ENCODE results near the gene BTNL9.
"Not testable (repeated sequence)": the region's sequence is repeated elsewhere in the genome, so short reads cannot be mapped to it uniquely, and the experiment has no call there.

Gene BTNL9

DNA sequence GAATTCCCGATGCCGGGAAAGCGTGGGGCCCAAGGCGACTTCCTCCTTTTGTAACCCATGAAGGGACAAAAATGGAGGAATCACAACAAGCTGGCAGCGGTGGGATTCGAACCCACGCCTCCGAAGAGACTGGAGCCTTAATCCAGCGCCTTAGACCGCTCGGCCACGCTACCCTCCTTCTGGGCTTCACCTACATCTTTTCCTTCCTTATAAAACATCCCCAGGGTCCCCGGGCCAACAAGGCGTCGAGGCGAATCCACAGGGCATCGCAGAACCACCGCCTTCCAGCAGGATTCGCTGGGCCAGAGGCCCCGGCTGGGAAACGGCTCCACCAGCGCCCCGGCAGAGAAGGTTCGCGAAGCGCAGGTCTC, 57.3 kb downstream of the BTNL9 start:
- not testable (repeated sequence) for FAIRE-seq; DNase-seq (ENCODE audit: extremely low spot score, insufficient read length, low read depth)

DNA sequence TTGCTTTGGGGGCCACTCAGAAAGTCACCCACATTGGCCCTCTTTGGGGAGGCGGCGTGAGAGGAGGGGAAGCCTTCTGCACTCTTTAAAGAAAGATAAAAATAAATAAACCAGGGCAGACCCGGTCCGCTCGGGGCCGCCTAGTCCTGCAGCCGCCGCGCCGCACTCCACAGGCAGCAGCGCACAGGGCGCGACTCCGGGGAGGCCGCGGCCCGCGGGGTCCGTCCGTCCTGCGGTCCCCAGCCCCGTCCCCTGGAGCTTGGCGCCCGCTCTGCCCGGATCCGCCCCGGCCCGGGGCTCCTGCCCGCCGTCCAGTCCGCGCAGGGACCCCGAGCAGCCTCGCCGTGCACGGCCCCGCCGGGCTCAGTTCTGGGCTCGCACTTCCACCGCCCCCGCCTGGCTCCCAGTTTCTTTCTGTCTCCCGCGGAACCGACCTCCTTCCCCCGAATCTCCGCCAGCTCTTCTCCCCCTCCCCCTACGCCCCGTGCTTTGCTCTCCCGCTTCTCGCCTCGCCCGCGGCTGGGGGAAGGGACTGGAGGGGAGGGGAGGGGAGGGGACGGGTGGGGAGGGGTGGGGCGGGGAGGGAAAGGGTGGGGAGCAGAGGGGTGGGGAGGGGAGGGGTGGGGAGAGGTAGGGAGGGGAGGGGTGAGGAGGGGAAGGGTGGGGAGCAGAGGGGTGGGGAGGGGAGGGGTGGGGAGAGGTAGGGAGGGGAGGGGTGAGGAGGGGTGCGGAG, 57.9 kb downstream of the BTNL9 start:
- not testable (repeated sequence) for FAIRE-seq; DNase-seq (ENCODE audit: extremely low spot score, insufficient read length, low read depth)

DNA sequence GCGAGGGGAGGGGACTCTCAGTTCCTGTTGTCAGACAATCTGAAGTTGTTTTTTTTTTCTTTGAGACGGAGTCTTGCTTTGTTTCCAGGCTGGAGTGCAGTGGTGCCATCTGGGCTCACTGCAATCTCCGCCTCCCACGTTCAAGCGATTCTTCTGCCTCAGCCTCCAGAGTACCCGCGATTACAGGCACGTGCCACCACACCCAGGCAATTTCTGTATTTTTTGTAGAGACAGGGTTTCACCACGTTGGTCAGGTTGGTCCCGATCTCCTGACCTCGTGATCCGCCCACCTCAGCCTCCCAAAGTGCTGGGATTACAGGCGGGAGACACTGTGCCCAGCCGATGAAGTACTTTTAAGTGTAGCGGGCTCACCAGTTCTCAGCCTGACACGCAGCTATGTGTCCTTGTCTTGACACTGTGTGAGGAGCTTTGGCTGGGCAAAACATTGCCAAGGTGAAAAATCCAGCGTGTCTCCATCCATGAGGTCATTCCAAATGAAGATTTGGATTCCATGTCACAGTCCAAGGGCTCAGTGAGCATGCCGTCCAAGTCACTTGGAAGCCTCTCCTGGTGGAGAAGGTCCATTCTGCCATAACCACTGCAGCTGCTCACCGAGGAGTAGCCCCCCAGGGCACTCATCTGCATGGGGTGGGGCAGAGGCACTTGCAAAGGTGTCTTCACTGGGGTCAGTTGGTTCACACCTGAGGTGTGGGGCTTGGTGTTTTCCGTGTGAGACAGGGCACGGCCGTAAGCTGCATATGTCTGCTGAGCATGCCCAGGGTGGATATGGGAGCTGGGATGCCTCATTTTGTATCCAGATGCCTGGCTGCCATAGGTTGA, 58.9 kb downstream of the BTNL9 start:
- no peak for DNase-seq (ENCODE audit: extremely low spot score, insufficient read length, low read depth)
- FAIRE-seq: no peak

DNA sequence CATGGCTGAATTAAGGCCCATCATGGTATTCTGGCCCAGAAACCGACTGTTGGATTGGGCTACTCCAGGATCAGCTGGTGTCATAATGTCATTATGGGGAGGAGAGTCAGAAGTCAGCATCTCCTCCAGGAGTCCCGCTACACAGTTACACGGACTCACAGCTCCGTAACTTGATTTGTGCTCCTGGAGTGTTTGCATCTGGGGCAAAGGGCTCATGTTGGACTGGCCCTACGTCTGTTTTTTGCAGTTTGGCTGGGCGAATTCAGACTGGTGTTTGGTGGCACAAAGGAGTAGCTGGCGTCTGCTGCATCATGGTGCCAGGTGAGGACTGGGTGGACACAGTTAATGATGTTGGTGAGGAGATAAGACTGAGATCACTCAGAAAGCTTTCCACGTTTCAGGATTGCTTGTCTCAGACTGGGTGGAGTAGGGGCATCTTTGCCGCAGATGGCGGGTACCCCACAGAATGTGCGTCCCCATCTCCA, 59.6 kb downstream of the BTNL9 start:
- no peak for FAIRE-seq
- no peak for DNase-seq (ENCODE audit: extremely low spot score, insufficient read length, low read depth)

DNA sequence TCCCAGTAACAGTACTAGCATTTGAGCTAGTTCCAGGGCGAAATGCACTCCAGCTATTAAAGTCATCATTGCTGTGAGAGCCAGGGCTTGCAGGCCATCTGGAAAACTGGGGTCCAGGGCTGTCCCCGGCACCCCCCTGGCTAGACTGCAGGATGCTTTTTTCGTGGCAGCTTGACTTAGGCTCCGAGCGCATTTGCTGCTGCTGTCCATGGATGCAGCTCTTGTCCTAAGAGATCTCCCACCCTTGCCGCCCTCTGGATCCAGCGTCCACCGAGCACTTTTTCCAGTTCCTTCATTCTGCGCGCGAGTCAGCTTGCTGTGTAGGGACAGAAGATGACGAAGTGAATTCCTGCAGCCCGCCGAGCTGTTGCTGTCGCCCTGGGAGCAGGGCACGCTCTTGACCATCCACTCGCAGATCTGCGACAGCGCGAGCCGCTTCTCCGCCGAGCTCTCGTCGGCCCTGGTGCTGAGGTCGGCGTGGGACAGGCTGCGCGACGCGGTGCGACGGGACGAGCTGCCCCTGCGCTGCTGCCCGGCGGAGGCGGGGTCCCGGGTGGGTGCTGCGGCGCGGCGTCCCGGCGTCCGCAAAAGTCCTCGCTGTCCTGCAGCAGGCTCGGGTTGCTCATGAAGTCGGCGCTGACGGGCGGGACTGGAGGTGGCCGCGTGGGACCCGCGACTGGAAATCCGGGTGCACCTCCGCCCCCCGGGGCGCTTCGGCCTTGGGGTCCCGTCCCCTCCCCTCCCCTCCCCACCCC, 60.2 kb downstream of the BTNL9 start:
- DNase-seq (ENCODE audit: extremely low spot score, insufficient read length, low read depth): no peak
- no peak for FAIRE-seq

DNA sequence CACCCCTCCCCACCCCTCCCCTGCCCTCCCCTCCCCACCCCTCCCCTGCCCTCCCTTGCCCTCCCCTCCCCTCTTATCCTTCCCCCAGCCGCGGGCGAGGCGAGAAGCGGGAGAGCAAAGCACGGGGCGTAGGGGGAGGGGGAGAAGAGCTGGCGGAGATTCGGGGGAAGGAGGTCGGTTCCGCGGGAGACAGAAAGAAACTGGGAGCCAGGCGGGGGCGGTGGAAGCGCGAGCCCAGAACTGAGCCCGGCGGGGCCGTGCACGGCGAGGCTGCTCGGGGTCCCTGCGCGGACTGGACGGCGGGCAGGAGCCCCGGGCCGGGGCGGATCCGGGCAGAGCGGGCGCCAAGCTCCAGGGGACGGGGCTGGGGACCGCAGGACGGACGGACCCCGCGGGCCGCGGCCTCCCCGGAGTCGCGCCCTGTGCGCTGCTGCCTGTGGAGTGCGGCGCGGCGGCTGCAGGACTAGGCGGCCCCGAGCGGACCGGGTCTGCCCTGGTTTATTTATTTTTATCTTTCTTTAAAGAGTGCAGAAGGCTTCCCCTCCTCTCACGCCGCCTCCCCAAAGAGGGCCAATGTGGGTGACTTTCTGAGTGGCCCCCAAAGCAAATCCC, 61.1 kb downstream of the BTNL9 start:
- not testable (repeated sequence) for FAIRE-seq; DNase-seq (ENCODE audit: extremely low spot score, insufficient read length, low read depth)

DNA sequence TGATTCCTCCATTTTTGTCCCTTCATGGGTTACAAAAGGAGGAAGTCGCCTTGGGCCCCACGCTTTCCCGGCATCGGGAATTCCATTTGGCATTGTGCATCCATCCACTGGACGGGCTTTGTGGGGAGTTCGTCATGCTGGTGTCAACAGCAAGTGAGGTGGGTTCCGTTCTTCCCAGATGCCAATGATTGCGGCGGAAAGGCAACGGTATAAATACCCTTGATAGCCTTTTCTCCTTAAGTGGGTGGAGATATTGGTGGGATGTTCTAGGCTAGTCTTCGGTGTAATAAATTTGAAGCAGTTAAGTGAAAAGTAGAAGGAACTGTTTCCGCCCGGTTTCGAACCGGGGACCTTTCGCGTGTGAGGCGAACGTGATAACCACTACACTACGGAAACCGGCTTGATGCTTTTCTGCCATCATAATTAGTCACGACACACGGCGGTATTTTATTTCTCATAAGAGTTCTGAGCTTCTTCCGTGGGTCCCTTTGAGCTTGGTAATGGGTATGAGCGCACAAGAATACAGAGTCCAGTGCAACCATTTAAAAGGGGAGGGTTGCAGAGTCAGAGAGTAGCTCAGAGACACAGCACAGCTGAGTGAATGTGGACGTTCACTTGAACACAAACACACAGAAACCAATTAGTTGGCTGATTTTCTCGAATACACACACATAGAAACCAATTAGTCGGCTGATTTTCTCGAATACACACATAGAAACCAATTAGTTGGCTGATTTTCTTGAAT, 62.0 kb downstream of the BTNL9 start:
- FAIRE-seq: peak; percentile 82
- not testable (repeated sequence) for DNase-seq (ENCODE audit: extremely low spot score, insufficient read length, low read depth)

DNA sequence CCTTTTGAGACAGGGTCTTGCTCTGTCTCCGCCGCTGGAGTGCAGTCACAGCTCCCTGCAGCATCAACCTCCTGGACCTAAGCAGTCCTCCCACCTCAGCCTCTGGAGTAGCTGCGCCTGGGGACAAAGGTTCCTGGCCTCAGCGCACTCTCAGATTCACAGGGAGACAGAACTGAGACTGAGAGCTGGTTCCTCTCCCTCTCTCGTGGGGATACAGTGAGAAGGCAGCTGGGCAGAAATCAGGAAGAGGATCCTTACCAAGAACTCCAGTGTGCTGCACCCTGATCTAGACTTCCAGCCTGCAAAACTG, 64.1 kb downstream of the BTNL9 start:
- not testable (repeated sequence) for DNase-seq (ENCODE audit: extremely low spot score, insufficient read length, low read depth)
- FAIRE-seq: peak; percentile 65

DNA sequence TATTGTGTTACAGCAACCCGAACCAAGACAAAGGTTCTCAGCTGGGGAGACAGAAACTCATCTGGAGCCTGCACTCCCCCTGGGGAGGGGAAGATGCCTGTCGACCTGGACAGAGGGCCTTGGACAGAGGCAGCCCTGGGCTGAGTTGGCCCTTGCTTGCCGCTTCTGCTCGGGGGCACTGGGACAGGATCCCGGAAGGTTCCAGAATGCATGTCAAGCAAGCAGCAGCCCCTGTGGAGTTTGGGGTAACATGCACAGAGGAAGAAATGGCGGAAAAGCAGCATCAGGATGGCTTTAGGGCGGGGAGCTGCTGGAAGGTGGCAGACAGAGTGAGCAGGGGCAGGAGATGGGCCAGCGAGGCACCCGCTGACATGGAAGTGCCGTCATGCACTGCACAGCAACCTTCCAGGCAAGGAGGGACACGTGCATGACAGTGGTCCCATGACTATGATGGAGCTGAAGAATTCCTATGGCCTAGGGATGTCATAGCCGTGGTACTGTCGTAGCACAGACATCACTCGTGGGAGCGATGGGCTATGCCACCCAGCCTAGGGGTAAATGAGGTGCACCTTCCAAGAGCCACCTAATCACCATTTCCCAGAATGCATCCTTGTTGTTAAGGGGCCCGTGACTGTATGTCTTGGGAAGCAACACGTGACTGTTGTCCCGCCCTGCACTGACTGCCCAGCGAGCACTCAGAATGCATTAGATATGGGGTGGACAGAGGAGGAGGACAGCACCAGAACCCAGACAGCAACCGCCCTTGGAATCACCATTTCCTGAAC, 64.7 kb downstream of the BTNL9 start:
- peak; percentile 69 for FAIRE-seq
- DNase-seq (ENCODE audit: extremely low spot score, insufficient read length, low read depth): not testable (repeated sequence)

DNA sequence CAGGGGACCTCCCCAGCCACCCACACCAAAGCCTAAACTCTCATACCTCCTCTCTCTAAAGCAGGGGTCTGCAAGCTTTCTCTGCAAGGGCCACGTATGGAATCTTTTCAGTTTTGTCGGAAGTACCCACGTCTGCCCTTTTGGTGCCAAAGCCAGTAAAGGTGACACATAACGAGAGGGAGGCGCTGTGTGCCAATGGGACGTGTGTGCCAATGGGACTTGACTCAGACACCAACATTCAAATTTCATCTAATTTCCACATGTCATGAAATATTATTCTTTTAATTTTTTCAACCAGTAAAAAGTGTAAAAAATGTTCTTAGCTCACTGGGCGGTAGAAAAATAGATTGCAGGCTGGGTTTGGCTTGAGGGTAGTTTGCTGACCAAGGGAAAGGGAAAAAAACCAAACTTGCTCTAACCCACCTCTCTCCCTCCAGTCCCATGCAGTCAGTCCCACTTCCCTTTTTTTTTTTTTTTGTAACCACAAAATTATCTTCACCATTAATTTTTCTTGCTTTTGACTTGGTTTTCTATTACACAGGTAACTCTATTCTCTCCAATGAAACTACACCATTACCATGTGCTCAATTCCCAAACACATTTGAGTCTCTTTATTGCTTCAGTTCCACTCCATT, 65.4 kb downstream of the BTNL9 start:
- FAIRE-seq: no peak
- DNase-seq (ENCODE audit: extremely low spot score, insufficient read length, low read depth): no peak

DNA sequence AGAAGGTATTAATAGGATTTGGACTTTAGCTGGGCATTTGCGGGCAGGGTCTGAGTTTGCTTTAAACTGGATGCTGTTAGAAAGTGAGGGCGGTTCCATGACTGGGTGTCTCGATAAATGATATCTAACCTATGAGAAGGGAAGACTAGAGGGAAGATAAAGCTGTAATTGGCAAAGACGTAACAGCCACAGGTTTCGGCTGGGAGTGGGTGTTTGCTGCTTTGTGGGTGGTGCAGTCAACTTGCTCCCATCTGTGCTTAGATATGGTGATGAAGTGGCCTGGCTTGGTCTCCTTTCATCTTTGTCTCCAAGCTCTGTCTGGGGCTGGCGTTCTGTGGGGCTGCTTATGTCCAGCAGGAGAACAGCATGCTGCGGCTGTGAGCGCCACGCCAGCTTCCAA, 67.6 kb downstream of the BTNL9 start:
- FAIRE-seq (no peak), DNase-seq (ENCODE audit: extremely low spot score, insufficient read length, low read depth) (no peak)

DNA sequence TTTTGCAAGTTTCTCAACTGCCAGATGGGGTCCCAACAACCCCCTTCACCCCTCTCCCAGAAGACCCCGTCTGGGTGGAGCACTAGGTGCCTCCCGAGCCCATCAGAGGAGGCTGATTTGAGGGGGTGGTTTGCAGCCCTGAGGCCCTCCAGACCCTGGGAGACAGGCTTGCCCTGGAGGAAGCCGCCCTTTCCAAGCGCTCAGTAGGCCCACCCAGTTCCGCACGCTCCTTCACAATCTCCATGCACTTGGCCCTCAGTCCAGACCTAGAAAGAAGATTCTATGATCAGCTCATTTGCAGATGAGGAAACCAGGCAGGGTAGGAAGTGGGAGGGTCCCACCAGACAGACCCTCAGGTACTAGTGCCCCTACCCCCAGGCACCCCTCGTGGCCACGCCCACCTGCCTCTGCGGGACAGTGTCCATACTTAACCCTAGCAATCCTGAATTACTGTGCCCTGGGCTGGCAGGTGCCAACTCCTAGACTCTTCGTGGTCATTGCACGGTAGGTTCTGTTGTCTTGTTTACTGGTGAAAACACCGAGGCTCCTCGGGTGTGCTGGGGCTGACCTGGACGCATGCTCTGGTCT, 68.6 kb downstream of the BTNL9 start:
- FAIRE-seq: no peak
- DNase-seq (ENCODE audit: extremely low spot score, insufficient read length, low read depth): no peak

DNA sequence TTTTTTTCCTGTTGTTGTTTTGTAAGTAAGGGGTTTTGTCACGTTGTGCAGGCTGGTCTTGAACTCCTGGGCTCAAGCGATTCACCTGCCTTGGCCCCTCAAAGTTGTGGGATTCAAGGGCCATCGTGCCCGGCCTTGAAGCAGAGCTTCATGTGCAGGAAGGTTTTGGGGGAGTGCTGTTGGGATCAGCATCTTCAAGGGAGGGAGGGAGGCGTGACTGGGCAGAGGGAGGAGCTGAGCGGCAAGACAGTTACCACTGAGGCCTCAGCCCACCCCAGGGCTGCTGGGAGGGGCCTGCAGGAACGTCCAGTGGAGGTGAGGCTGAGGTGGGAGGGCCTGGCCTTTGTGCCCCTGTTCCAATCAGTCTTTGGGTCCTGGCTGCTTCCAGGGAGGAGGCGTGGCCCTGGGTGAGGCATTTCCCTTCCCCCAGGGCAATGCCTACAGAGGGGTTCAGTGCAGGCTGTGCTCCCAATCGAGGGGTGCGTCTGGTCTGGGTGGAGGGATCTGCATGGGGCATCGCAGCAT, 69.5 kb downstream of the BTNL9 start:
- DNase-seq (ENCODE audit: extremely low spot score, insufficient read length, low read depth) (no peak), FAIRE-seq (no peak)

DNA sequence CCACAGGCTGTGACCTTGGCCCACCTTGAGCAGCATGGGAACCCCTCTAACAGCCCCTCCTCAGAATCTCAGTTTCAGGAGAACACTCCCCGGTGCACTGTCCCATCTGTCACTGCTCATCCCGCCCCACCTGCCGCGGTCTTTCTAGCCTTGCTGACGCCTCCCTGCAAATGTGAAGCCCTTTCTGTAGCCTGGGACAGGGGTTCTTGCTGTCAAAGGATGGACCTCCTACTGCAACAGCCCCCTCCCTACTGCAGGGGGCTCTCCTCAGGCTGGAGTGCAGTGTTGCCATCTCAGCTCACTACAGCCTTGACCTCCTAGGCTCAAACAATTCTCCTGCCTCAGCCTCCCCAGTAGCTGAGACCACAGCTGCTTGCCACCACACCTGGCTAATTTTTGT, 70.9 kb downstream of the BTNL9 start:
- no peak for DNase-seq (ENCODE audit: extremely low spot score, insufficient read length, low read depth)
- no peak for FAIRE-seq

All from GM18507 (cell line).